Right lobe of liver (tissue), 6 donors: ENCODE measurements around the gene TCF12. TPM values are rescaled to one million over a fixed set of nuclear protein-coding genes. Genes with fewer than 3 reads are reported as not detected.

Experiments used
- ATAC-seq, 4 donors: fragments of 200-7000 bp; cut with Tn5 transposase; one replicate each; pipeline ENCODE4 v1.9.1; 2020; ENCODE audit warnings: mild to moderate bottlenecking in 4 of 4, moderate library complexity in 4 of 4
- DNase-seq, 3 donors: peaks; one replicate each; pipeline ENCODE4 v3.0.0-alpha.2; 2020
- H3K27ac ChIP-seq, 3 donors: fragments of 200-600 bp; one replicate each; pipeline ENCODE4 v1.8.0; 2022
- H3K27me3 ChIP-seq, 2 donors: fragments of 200-600 bp; one replicate each; pipeline ENCODE4 v1.8.0; 2022
- H3K36me3 ChIP-seq, 4 donors: fragments of 200-600 bp; sonication (generic) in 1 of 4; one replicate each; pipeline versions ENCODE4 v1.5.1 to v1.8.0; 2017 to 2022; ENCODE audit warnings: control low read depth in 1 of 4
- H3K4me1 ChIP-seq, 4 donors: fragments of 200-600 bp; sonication (generic) in 1 of 4; one replicate each; pipeline versions ENCODE4 v1.5.1 to v1.8.0; 2017 to 2022; ENCODE audit warnings: control low read depth in 1 of 4
- H3K4me3 ChIP-seq, 3 donors: fragments of 200-600 bp; one replicate each; pipeline ENCODE4 v1.8.0; 2022
- H3K9me3 ChIP-seq, 4 donors: fragments of 200-600 bp; sonication (generic) in 1 of 4; one replicate each; pipeline versions ENCODE4 v1.5.1 to v1.8.0; 2017 to 2022; ENCODE audit warnings: control low read depth in 1 of 4
- CTCF ChIP-seq, 4 donors: fragments of 200-600 bp in 3 of 4; fragments of 450-650 bp in 1 of 4; IDR thresholded peaks; one replicate each; pipeline versions ENCODE4 v1.5.1 to v1.8.0; 2016 to 2022; ENCODE audit warnings: antibody characterized with exemption in 4 of 4, mild to moderate bottlenecking in 2 of 4
- POLR2A ChIP-seq: fragments of 450-650 bp; IDR thresholded peaks from one replicate; pipeline ENCODE4 v1.6.1; 2017; ENCODE audit warnings: antibody characterized with exemption, mild to moderate bottlenecking
- WGBS: methylation state at CpG from one replicate; pipeline ENCODE4 v1.1.6; 2018; ENCODE audit warnings: low coverage, low lambda C conversion rate; ENCODE audit not compliant: insufficient coverage; ENCODE audit errors: missing lambda C conversion rate; 5-methylcytosine and 5-hydroxymethylcytosine counted together
- intact Hi-C, 2 donors: fragments of 100-400 bp; cut with DNase I; formaldehyde crosslinking; loops; one replicate each; pipeline versions ENCODE4 v1.11.2 to v1.14.1; 2022
- total RNA-seq, 6 experiments: library from RNA; depleted of rRNA in 2 of 6; stranded (reverse); fragments of >200 nt in 2 of 6; fragmentation: NEBNext Ultra II Directional in 3 of 6; extraction: Animal tissue kit (Norgen Biotek cat#: 25700) in 3 of 6; gene quantifications; one replicate each; pipeline versions ENCODE4 v1.1.0 to v1.2.4, GENCODE V29; 2016 to 2023
- donor health status: DM: no; HTN: yes; CAD: no.
- donor health status: DM: no; HTN: no; CAD: no.
- donor health status: DM: no; HTN: no; CAD: no.
- donor health status: DM: no; HTN: yes; CAD: no.
- donor health status: DM: no; HTN: yes; CAD: no.

TCF12 gene
- total RNA-seq, 6 experiments from 2014 or later, result 28.9 to 41.9 (median 35.3) TPM

- Histone ChIP-seq H3K4me1 (no peaks in the 10 kb centered on the region), H3K27me3 (no peaks in the 10 kb centered on the region), H3K27ac (no peak overlapping the region), H3K9me3 (no peaks in the 10 kb centered on the region), H3K36me3 (peaks cover 0 to 18% (median 8%) of the 10 kb centered on the region in 4 donors), H3K4me3 (no peak overlapping the region)
- no peak for TF ChIP-seq CTCF (IDR thresholded peaks at IDR 0.05)
- no peak for TF ChIP-seq POLR2A
- intact Hi-C loops, result no loop called here
- DNase-seq (no peak), ATAC-seq (no peak)
These were observed 332.9 kb downstream of the TCF12 start for GRCh38 chr15:57251308-57251707.

DNA sequence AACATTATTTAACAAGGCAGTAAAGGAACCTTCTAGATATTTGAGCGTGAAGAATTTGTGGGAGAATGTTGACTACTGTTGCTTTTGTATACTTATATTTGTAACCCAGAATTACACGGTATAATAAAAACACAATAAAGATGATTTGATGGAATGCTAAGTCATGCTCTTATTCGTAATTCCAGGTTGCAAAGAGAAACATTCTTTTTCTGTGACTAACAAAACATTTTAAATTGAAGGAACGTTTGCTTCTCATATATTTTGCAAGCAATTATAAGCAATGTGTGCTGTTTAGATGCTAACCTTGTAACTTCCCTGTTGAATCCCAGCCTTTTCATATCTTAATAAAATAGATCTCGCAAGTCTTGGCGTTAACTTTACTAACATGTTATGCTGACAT, 333.5 kb downstream of the TCF12 start:
- no peak overlapping the region for H3K4me3 ChIP-seq
- no peaks in the 10 kb centered on the region for H3K27me3 ChIP-seq
- intact Hi-C loops, result no loop called here
- ATAC-seq (no peak), DNase-seq (no peak)
- H3K36me3 ChIP-seq, result peaks cover 0 to 15% (median 8%) of the 10 kb centered on the region in 4 donors
- 84% methylated on average over 6 of the region's 6 CpGs for whole genome bisulfite sequencing
- TF ChIP-seq POLR2A, result no peak
- no peak for TF ChIP-seq CTCF (IDR thresholded peaks at IDR 0.05)
- H3K27ac ChIP-seq, result no peak overlapping the region
- no peaks in the 10 kb centered on the region for H3K4me1 ChIP-seq
- H3K9me3 ChIP-seq, result no peaks in the 10 kb centered on the region

- Histone ChIP-seq H3K27ac (no peak overlapping the region), H3K9me3 (no peaks in the 10 kb centered on the region), H3K27me3 (no peaks in the 10 kb centered on the region), H3K4me1 (no peaks in the 10 kb centered on the region), H3K4me3 (no peak overlapping the region), H3K36me3 (peaks cover 0 to 15% (median 6%) of the 10 kb centered on the region in 4 donors)
- ATAC-seq (no peak), DNase-seq (no peak)
- intact Hi-C loops, result no loop called here
- WGBS, result 92% methylated on average over 5 of the region's 5 CpGs
- TF ChIP-seq CTCF (IDR thresholded peaks at IDR 0.05) (no peak), POLR2A (no peak)
These were observed 334.6 kb downstream of the TCF12 start for GRCh38 chr15:57253082-57253481.

DNA sequence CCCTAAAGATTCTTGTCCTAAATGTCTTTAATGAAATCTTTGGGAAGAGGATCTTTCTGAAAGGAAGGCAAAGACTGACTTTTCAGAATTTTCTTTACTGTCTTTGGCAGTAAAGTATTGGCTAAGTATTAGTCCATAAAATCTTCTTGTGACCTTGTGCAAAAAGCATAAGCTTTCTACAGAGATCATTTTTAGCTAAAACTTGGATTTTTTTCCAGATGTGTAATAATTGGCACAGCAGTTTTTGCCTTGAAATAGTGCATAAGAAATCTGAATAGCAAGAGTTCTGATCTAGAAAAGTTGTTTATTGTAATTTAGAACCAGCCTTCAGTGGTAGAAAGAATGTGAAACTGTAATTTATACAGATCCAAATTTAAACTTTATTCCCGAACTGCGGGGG, 335.1 kb downstream of the TCF12 start:
- H3K4me1 ChIP-seq, result no peaks in the 10 kb centered on the region
- 90% methylated on average over 2 of the region's 2 CpGs for WGBS
- peaks cover 0 to 15% (median 6%) of the 10 kb centered on the region in 4 donors for H3K36me3 ChIP-seq
- TF ChIP-seq CTCF (IDR thresholded peaks at IDR 0.05) (no peak), POLR2A (no peak)
- no peak overlapping the region for H3K4me3 ChIP-seq
- DNase-seq (no peak), ATAC-seq (no peak)
- no peaks in the 10 kb centered on the region for H3K27me3 ChIP-seq
- no peaks in the 10 kb centered on the region for H3K9me3 ChIP-seq
- H3K27ac ChIP-seq, result no peak overlapping the region
- intact Hi-C loops, result no loop called here

DNA sequence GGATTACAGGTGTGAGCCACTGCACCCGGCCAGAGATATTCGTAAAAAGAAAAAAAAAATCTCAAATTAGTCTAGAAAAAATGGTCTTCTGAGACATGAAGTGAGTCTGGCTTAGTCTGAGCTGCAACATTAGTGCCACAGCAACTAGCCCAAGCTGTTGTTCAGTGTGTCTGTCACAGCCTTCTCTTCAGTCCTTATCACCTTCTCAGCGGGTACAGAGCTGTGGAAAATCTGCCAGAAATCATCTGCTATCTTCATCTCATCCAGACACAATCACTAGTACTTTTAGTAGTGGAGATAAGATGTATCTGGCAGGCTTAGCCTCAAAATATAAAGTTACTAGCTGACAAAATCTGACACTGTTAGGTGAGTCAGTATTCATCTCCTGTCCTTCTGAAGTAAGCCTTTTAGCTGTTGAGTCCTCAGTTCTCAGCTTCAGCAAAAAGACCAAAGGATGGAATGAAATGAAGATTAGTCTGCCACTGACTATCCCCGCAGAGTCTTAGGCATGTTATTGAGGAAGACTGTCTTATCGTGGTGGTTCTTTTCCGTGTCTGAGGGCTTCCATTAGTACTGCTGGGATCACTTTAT, 337.4 kb downstream of the TCF12 start:
- Histone ChIP-seq H3K4me1 (no peaks in the 10 kb centered on the region), H3K27me3 (no peaks in the 10 kb centered on the region), H3K27ac (no peak overlapping the region), H3K4me3 (no peak overlapping the region), H3K9me3 (no peaks in the 10 kb centered on the region), H3K36me3 (peaks cover 0 to 15% (median 6%) of the 10 kb centered on the region in 4 donors)
- ATAC-seq (no peak), DNase-seq (no peak)
- TF ChIP-seq POLR2A (no peak), CTCF (IDR thresholded peaks at IDR 0.05) (no peak)
- WGBS, result 91% methylated on average over 6 of the region's 6 CpGs
- intact Hi-C loops, result no loop called here
